GM10248 (cell line): Measurements from ENCODE around the gene LRRC37A3.
"Not testable (repeated sequence)": the region's sequence is repeated elsewhere in the genome, so short reads cannot be mapped to it uniquely, and the experiment has no call there.

Experiments used
- CTCF ChIA-PET: fragments of 300-600 bp; sonication (Branson Sonifier 250); formaldehyde crosslinking; extraction: SDS; loops from one replicate; lab custom pipeline; 2021; ENCODE audit warnings: antibody characterized with exemption; lab: Yijun Ruan, JAX
- POLR2A ChIA-PET: fragments of 350-650 bp; sonication (Branson Sonifier 250); formaldehyde crosslinking; extraction: SDS; loops from one replicate; lab custom pipeline; 2020; ENCODE audit warnings: antibody characterized with exemption; lab: Yijun Ruan, JAX
- DNase-seq: peaks from one replicate; pipeline ENCODE4 v3.0.0; 2012; ENCODE audit errors: extremely low spot score
- CTCF ChIP-seq: IDR thresholded peaks from 2 replicates; pipeline ENCODE4 v1.5.1; 2012; ENCODE audit warnings: mild to moderate bottlenecking, low read depth; ENCODE audit errors: extremely low read depth, missing control alignments, control extremely low read depth

LRRC37A3 gene

DNA sequence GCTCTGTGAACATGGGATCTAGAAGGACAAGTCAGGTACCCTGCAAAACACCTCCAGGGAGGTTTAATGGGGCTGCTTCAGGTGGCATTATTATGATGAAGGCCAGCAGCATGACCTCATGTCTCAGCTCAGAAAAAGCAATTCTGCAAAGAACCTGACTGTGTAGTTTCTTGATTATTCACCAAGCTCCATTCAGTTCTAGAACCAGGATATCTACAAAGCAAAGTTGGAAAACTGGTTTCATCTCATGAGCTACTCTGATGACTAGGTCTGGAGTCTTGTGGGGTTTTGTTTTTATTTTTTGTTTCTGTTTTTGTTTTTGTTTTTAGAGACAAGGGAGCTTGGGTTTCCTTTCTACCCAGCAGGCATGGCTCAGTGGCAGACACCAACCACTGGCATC is 19.0 kb upstream of the LRRC37A3 start:
- TF ChIP-seq CTCF = no peak
- POLR2A ChIA-PET = no interaction called here
- CTCF ChIA-PET = interaction anchor here (1.0 to 7.5 kb wide), 10 partner anchors 11 to 163 kb away, joined by 3 to 51 read pairs (median 6); partner anchors contain the start of gene LRRC37A3
- no peak for DNase-seq

- ChIA-PET CTCF (interaction anchor here (7.5 kb wide), 1 partner anchor 9 kb away, joined by 51 read pairs; no protein-coding TSS in a partner anchor), POLR2A (no interaction called here)
- no peak for TF ChIP-seq CTCF
Measured at GRCh38 chr17:64936117-64936516, 16.8 kb upstream of the LRRC37A3 start.

GRCh38 chr17:64934284-64934778 is 15.1 kb upstream of the LRRC37A3 start:
- CTCF ChIA-PET = interaction anchor here (1.0 kb wide), 1 partner anchor 27 kb away, joined by 3 read pairs; no protein-coding TSS in a partner anchor
- DNase-seq, POLR2A ChIA-PET: not testable (repeated sequence)

More at GRCh38 chr17:64936117-64936516, 16.8 kb upstream of the LRRC37A3 start:
- no peak for DNase-seq

GRCh38 chr17:64932850-64933249 is 13.6 kb upstream of the LRRC37A3 start:
- CTCF ChIA-PET, POLR2A ChIA-PET: not testable (repeated sequence)

GRCh38 chr17:64930374-64930773 is 11.1 kb upstream of the LRRC37A3 start:
- DNase-seq, CTCF ChIA-PET, POLR2A ChIA-PET: not testable (repeated sequence)

More at GRCh38 chr17:64932850-64933249, 13.6 kb upstream of the LRRC37A3 start:
- not testable (repeated sequence) for DNase-seq

DNA sequence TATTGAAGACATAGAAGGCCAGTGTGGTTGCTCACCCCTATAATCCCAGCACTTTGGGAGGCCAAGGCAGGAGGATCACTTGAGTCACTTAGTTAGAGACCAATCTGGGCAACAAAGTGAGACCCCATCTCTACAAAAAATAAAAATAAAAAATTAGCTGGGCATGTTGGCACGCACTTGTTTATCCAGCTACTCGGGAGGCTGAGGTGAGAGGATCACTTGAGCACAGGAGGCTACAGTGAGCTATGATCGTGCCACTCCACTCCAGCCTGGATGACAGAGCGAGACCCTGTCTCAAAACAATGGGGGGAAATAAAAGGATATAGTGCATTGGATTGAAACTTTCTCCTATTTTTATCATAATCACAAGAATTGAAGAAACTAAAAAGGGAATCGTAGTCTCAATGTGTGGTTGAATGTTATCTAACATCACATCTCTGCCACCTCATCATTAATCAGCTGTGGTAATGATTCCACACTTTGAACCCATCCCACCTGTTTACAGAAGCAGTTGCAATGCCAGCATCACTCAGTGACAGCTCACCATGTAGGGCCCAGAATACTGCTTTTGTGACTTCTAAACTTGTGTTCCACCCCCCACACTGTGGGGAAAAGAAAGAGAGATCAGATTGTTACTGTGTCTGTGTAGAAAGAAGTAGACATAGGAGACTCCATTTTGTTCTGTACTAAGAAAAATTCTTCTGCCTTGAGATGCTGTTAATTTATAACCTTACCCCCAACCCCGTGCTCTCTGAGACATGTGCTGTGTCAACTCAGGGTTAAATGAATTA is 10.3 kb upstream of the LRRC37A3 start:
- CTCF ChIA-PET = not testable (repeated sequence)

GRCh38 chr17:64928701-64929100 is 9.4 kb upstream of the LRRC37A3 start:
- DNase-seq, POLR2A ChIA-PET: not testable (repeated sequence)
- CTCF ChIA-PET = interaction anchor here (0.7 to 3.3 kb wide), 2 partner anchors 10 to 11 kb away, joined by 4 to 51 read pairs; partner anchors contain the start of gene LRRC37A3

More for the DNA sequence above, 10.3 kb upstream of the LRRC37A3 start:
- POLR2A ChIA-PET, DNase-seq: not testable (repeated sequence)

- CTCF ChIA-PET = interaction anchor here (0.7 to 3.3 kb wide), 6 partner anchors 8 to 271 kb away, joined by 3 to 51 read pairs (median 4); partner anchors contain the start of gene LRRC37A3
- DNase-seq, POLR2A ChIA-PET: not testable (repeated sequence)
- TF ChIP-seq CTCF = peak; percentile 48
Measured at GRCh38 chr17:64927444-64927843, 8.2 kb upstream of the LRRC37A3 start.

- DNase-seq, POLR2A ChIA-PET: not testable (repeated sequence)
- CTCF ChIA-PET = interaction anchor here (0.8 to 3.3 kb wide), 5 partner anchors 13 to 229 kb away, joined by 3 to 51 read pairs (median 3); partner anchors contain the start of gene RGS9
Measured at GRCh38 chr17:64926430-64926829, 7.2 kb upstream of the LRRC37A3 start.

DNA sequence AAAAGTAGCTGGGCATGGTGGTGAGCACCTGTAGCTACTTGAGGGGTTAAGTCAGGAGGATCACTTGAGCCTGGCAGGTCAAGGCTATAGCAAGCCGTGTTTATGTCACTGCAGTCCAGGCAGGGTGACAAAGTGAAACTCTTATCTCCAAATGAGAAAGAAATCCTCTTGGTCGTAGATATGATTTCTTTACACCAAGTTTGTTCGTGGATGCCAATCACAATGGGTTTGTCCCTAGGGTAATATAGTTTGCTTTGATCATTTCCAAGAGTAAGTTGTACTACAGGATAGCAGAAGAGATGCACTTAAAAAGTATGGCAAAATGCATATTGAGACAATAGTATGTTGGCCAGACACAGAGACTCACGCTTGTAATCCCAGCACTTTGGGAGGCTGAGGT is 6.0 kb upstream of the LRRC37A3 start:
- CTCF ChIA-PET, POLR2A ChIA-PET, DNase-seq: not testable (repeated sequence)

DNA sequence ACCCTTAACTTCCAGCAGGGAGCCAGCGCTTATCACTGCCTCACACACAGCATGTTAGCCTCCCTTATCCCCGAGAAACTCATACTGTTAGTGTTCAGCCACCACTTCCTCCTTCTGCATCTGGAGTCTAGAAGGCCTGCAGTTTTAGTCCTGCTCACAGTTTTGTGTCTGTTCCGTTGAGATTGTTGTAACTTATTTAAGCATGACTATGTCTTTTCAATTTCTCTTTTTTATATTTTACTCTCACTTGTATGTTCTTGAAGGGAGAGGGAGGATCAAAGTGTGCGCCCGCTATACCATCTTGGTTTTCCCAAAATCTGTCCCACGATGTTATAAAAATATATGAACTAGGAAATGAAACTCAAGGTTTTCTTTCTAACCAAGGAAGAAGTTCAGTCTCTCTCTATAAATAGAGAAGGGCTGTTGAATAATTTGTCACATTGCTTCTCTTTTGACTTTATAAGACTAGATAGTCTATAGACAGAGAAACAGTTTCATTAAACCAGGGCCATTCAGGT is 3.8 kb upstream of the LRRC37A3 start:
- POLR2A ChIA-PET, DNase-seq: not testable (repeated sequence)
- CTCF ChIA-PET = interaction anchor here (1.0 kb wide), 1 partner anchor 16 kb away, joined by 3 read pairs; no protein-coding TSS in a partner anchor
